IMR-90 (cell line): ENCODE results near the gene ELMO1. TPM values are rescaled to one million over a fixed set of nuclear protein-coding genes. Genes with fewer than 3 reads are reported as not detected.

Experiments used
- ATAC-seq: fragments of 200-7000 bp; cut with Tn5 transposase; 2 replicates; pipeline ENCODE4 v1.9.1; 2020; ENCODE audit warnings: low read depth, mild to moderate bottlenecking, moderate library complexity
- BruUV-seq: library from RNA; stranded (reverse); fragments of 400-500 nt; replicated peaks from 2 replicates; lab custom pipeline; 2021; lab: Mats Ljungman, UMichigan
- CTCF ChIA-PET: fragments of 300-600 bp; formaldehyde crosslinking; extraction: SDS; loops from one replicate; lab custom pipeline; 2021; ENCODE audit warnings: antibody characterized with exemption; lab: Yijun Ruan, JAX
- POLR2A ChIA-PET: fragments of 300-600 bp; sonication (Branson Sonifier 250); formaldehyde crosslinking; loops from one replicate; lab custom pipeline; 2022; ENCODE audit warnings: antibody characterized with exemption; ENCODE audit not compliant: unreplicated experiment; lab: Charles Lee
- DNase-seq: peaks from one replicate; pipeline ENCODE4 v3.0.0; 2013
- H2AFZ ChIP-seq: replicated peaks from 2 replicates; pipeline ENCODE3; 2013; ENCODE audit warnings: low read length, mild to moderate bottlenecking; ENCODE audit not compliant: poor library complexity
- H2AK5ac ChIP-seq: 2 replicates; pipeline ENCODE4 v1.6.1; 2013; ENCODE audit warnings: low read depth, low read length, inconsistent platforms
- H2AK9ac ChIP-seq: replicated peaks from 2 replicates; pipeline ENCODE3; 2013; ENCODE audit warnings: mild to moderate bottlenecking, low read depth, low read length, moderate library complexity; ENCODE audit not compliant: poor library complexity
- H2BK120ac ChIP-seq: 2 replicates; pipeline ENCODE4 v1.6.1; 2013; ENCODE audit warnings: low read depth, low read length, inconsistent platforms
- H2BK15ac ChIP-seq: 3 replicates; pipeline ENCODE4 v1.6.1; 2013; ENCODE audit warnings: low read depth, low read length, inconsistent platforms
- H2BK20ac ChIP-seq: 2 replicates; pipeline ENCODE4 v1.6.1; 2013; ENCODE audit warnings: low read depth, mild to moderate bottlenecking, inconsistent platforms, low read length, moderate library complexity
- H2BK5ac ChIP-seq: 2 replicates; pipeline ENCODE4 v1.6.1; 2013; ENCODE audit warnings: mild to moderate bottlenecking, low read depth, low read length, inconsistent platforms; ENCODE audit not compliant: poor library complexity, severe bottlenecking
- H3K14ac ChIP-seq: replicated peaks from 2 replicates; pipeline ENCODE4 v1.6.1; 2013; ENCODE audit warnings: low read depth, low read length, inconsistent platforms
- H3K18ac ChIP-seq: 2 replicates; pipeline ENCODE4 v1.6.1; 2013; ENCODE audit warnings: low read depth, low read length, control low read depth
- H3K23ac ChIP-seq: 2 replicates; pipeline ENCODE4 v1.6.1; 2013; ENCODE audit warnings: low read depth, low read length, inconsistent platforms
- H3K27ac ChIP-seq: 2 replicates; pipeline ENCODE4 v1.5.1; 2013; ENCODE audit warnings: mild to moderate bottlenecking, control low read depth, low read length; ENCODE audit not compliant: insufficient read depth
- H3K27me3 ChIP-seq: 2 replicates; pipeline ENCODE4 v1.6.1; 2013; ENCODE audit warnings: low read length; ENCODE audit not compliant: control insufficient read depth, insufficient read depth
- H3K36me3 ChIP-seq: 2 replicates; pipeline ENCODE4 v1.6.1; 2013; ENCODE audit warnings: low read length, mixed read lengths; ENCODE audit not compliant: control insufficient read depth, insufficient read depth
- H3K4ac ChIP-seq: 2 replicates; pipeline ENCODE4 v1.6.1; 2013; ENCODE audit warnings: low read depth, low read length, inconsistent platforms
- H3K4me1 ChIP-seq: 2 replicates; pipeline ENCODE4 v1.6.1; 2013; ENCODE audit warnings: low read length, mixed read lengths; ENCODE audit not compliant: control insufficient read depth, insufficient read depth
- H3K4me2 ChIP-seq: 2 replicates; pipeline ENCODE4 v1.6.1; 2013; ENCODE audit warnings: low read depth, mild to moderate bottlenecking, control low read depth, low read length, moderate library complexity
- H3K4me3 ChIP-seq: 2 replicates; pipeline ENCODE4 v1.5.1; 2013; ENCODE audit warnings: low read depth, mild to moderate bottlenecking, control low read depth, low read length, moderate library complexity; ENCODE audit not compliant: insufficient read depth
- H3K56ac ChIP-seq: 2 replicates; pipeline ENCODE4 v1.6.1; 2013; ENCODE audit warnings: low read length, inconsistent platforms; ENCODE audit not compliant: insufficient read depth; ENCODE audit errors: extremely low read depth
- H3K79me1 ChIP-seq, 2 experiments: 2 replicates each; pipeline ENCODE4 v1.6.1; 2013; ENCODE audit warnings: low read length in 2 of 2, inconsistent platforms in 1 of 2, low read depth in 1 of 2
- H3K9ac ChIP-seq: 2 replicates; pipeline ENCODE4 v1.6.1; 2013; ENCODE audit warnings: low read depth, low read length, control low read depth
- H3K9me1 ChIP-seq: 2 replicates; pipeline ENCODE4 v1.6.1; 2013; ENCODE audit warnings: low read length, inconsistent platforms; ENCODE audit not compliant: insufficient read depth
- H3K9me3 ChIP-seq: 2 replicates; pipeline ENCODE4 v1.6.1; 2013; ENCODE audit warnings: low read length; ENCODE audit not compliant: control insufficient read depth, insufficient read depth
- H4K20me1 ChIP-seq: 2 replicates; pipeline ENCODE4 v1.6.1; 2013; ENCODE audit warnings: low read length, inconsistent platforms; ENCODE audit not compliant: insufficient read depth
- H4K5ac ChIP-seq: 2 replicates; pipeline ENCODE4 v1.6.1; 2013; ENCODE audit warnings: mild to moderate bottlenecking, low read depth, low read length, control low read depth
- H4K8ac ChIP-seq, 2 experiments: 2 replicates each; pipeline ENCODE4 v1.6.1; 2013; ENCODE audit warnings: low read depth in 2 of 2, low read length in 2 of 2, control low read depth in 1 of 2, inconsistent platforms in 1 of 2
- H4K91ac ChIP-seq: 2 replicates; pipeline ENCODE4 v1.6.1; 2013; ENCODE audit warnings: low read depth, low read length, inconsistent platforms; ENCODE audit not compliant: insufficient read depth
- ELK1 ChIP-seq: fragments of 150-350 bp; IDR thresholded peaks from 2 replicates; pipeline ENCODE4 v1.6.1; 2016; ENCODE audit warnings: low read depth, mild to moderate bottlenecking, low read length, moderate library complexity, borderline replicate concordance
- MAFK ChIP-seq: IDR thresholded peaks from 2 replicates; pipeline ENCODE4 v1.6.1; 2012; ENCODE audit warnings: low read depth, low read length, improper control_type of control experiment
- MXI1 ChIP-seq: IDR thresholded peaks from 2 replicates; pipeline ENCODE4 v1.6.1; 2012; ENCODE audit warnings: low read depth, mild to moderate bottlenecking, low read length, moderate library complexity, borderline replicate concordance
- POLR2A ChIP-seq: IDR thresholded peaks from 2 replicates; pipeline ENCODE4 v1.6.1; 2012; ENCODE audit warnings: mild to moderate bottlenecking, low read depth, low read length
- WGBS, 2 experiments: methylation state at CpG; one replicate each; pipeline versions ENCODE4 v1.1.5 to v1.1.7; 2013; ENCODE audit warnings: missing lambda C conversion rate in 2 of 2; ENCODE audit not compliant: insufficient read length in 1 of 2; ENCODE audit errors: extremely low coverage in 2 of 2; 5-methylcytosine and 5-hydroxymethylcytosine counted together
- dilution Hi-C: fragments of 300-500 bp; cut with HindIII; formaldehyde crosslinking; loops from one replicate; pipeline ENCODE4 v1.14.3; 2018; ENCODE audit warnings: low sequenced_read_pairs; ENCODE audit not compliant: unreplicated experiment
- in situ Hi-C: fragments of 300-500 bp; cut with MboI; formaldehyde crosslinking; loops from 3 replicates; pipeline ENCODE4 v1.14.3; 2019; ENCODE audit warnings: low sequenced_read_pairs, inconsistent platforms, mixed read lengths
- intact Hi-C: fragments of 100-400 bp; cut with micrococcal nuclease; formaldehyde crosslinking; loops from 2 replicates; pipeline ENCODE4 v1.10.0; 2022
- polyA plus RNA-seq, 3 experiments: library from polyadenylated mRNA; depleted of rRNA; stranded (reverse); fragments of >200 nt; gene quantifications; 2 replicates each; pipeline ENCODE4 v1.2.3, GENCODE V29; 2012; ENCODE audit warnings: low replicate concordance in 1 of 3
- total RNA-seq: library from RNA; depleted of rRNA; stranded (reverse); fragments of >200 nt; gene quantifications from 2 replicates; pipeline ENCODE4 v1.2.3, GENCODE V29; 2012

ELMO1 gene
- total and polyA plus RNA-seq, 2 of the 4 experiments (the other 2 are of a cell fraction), result 0.03 TPM; not detected in 1

GRCh38 chr7:37118004-37118403, 330.7 kb downstream of the ELMO1 start:
- peak overlapping the region; percentile 48; the same call in 1 of the 2 replicates for H3K4ac ChIP-seq
- no peak overlapping the region for H2BK5ac ChIP-seq
- intact Hi-C loops (no loop called here), dilution Hi-C loops (no loop called here), in situ Hi-C loops (no loop called here)
- H3K4me1 ChIP-seq, result 0 out of 2 replicates have a peak, but pooled peaks cover 4% of the 10 kb centered on the region
- WGBS, 2 experiments, result 53% methylated on average over 2 of the region's 6 CpGs; no CpG with 5 or more reads in 1 of the 2 experiments
- peak overlapping the region in 1 of 2 experiments; percentile 82; a peak in 1 of 4 replicates for H4K8ac ChIP-seq
- H3K4me2 ChIP-seq, result no peak overlapping the region
- no peaks in the 10 kb centered on the region for H3K36me3 ChIP-seq
- ATAC-seq (peak; percentile 51), DNase-seq (no peak)
- no peaks in the 10 kb centered on the region for H4K20me1 ChIP-seq
- H3K27ac ChIP-seq, result peak overlapping the region; percentile 20; the same call in 1 of the 2 replicates
- no peak overlapping the region for H2AK5ac ChIP-seq
- no peak overlapping the region for H3K56ac ChIP-seq
- no peak overlapping the region for H3K4me3 ChIP-seq
- ChIA-PET CTCF (no interaction called here), POLR2A (no interaction called here)
- no peaks in the 10 kb centered on the region for H3K79me1 ChIP-seq
- no peak overlapping the region; the same call in 1 of the 2 replicates for H4K5ac ChIP-seq
- H3K9me1 ChIP-seq, result no peaks in the 10 kb centered on the region
- no peak overlapping the region; the same call in 1 of the 2 replicates for H2BK20ac ChIP-seq
- H2AFZ ChIP-seq, result no peak overlapping the region
- no peak overlapping the region; the same call in 1 of the 2 replicates for H3K23ac ChIP-seq
- H4K91ac ChIP-seq, result peak overlapping the region; percentile 66
- no peak overlapping the region for H3K18ac ChIP-seq
- no TSS peak for BruUV-seq
- no peak overlapping the region for H3K14ac ChIP-seq
- TF ChIP-seq MAFK (no peak), POLR2A (no peak), ELK1 (no peak), MXI1 (no peak)
- peaks cover 2% of the 10 kb centered on the region for H3K9me3 ChIP-seq
- H3K27me3 ChIP-seq, result no peaks in the 10 kb centered on the region
- H2BK15ac ChIP-seq, result no peak overlapping the region; the same call in 1 of the 3 replicates
- H3K9ac ChIP-seq, result no peak overlapping the region
- peak overlapping the region; percentile 88 for H2BK120ac ChIP-seq
- no peak overlapping the region for H2AK9ac ChIP-seq
